ENCODE data around the gene CDH13.

The CDH13 gene

GRCh38 chr16:83481589-83481988, 854.8 kb downstream of the CDH13 start:
- TF ChIP-seq SNAI2 (CRISPR knock-in tag; IDR thresholded peaks at IDR 0.05) (no peak), TCF4 (CRISPR knock-in tag; IDR thresholded peaks at IDR 0.05; ENCODE audit: borderline replicate concordance) (no peak), ZNF8 (CRISPR knock-in tag; IDR thresholded peaks at IDR 0.05) (no peak), CREB5 (CRISPR knock-in tag; IDR thresholded peaks at IDR 0.05; ENCODE audit: low read depth) (no peak), TSHZ2 (CRISPR knock-in tag; IDR thresholded peaks at IDR 0.05) (no peak), CSRNP3 (CRISPR knock-in tag; IDR thresholded peaks at IDR 0.05) (no peak), BACH2 (CRISPR knock-in tag; IDR thresholded peaks at IDR 0.05; ENCODE audit: borderline replicate concordance) (no peak), PPARA (CRISPR knock-in tag; IDR thresholded peaks at IDR 0.05; ENCODE audit: borderline replicate concordance) (no peak), ARNTL (CRISPR knock-in tag; IDR thresholded peaks at IDR 0.05; ENCODE audit: borderline replicate concordance, low read depth) (no peak), ZNF565 (CRISPR knock-in tag; conservative IDR thresholded peaks at IDR 0.05; ENCODE audit: low read depth) (no peak), ZFP3 (CRISPR knock-in tag; IDR thresholded peaks at IDR 0.05) (no peak), ZNF70 (CRISPR knock-in tag; IDR thresholded peaks at IDR 0.05) (no peak), CSDC2 (CRISPR knock-in tag; IDR thresholded peaks at IDR 0.05) (no peak), TOX (CRISPR knock-in tag; IDR thresholded peaks at IDR 0.05; ENCODE audit: borderline replicate concordance) (no peak), ISL1 (CRISPR knock-in tag; IDR thresholded peaks at IDR 0.05) (no peak), ESRRG (CRISPR knock-in tag; IDR thresholded peaks at IDR 0.05) (no peak), GLIS3 (CRISPR knock-in tag; IDR thresholded peaks at IDR 0.05) (no peak), RARB (CRISPR knock-in tag; IDR thresholded peaks at IDR 0.05) (no peak)
- ATAC-seq = no peak

- ATAC-seq = no peak
- TF ChIP-seq ZC3H10 (CRISPR knock-in tag; IDR thresholded peaks at IDR 0.05) = no peak
- TF ChIP-seq RARB (CRISPR knock-in tag; IDR thresholded peaks at IDR 0.05) = no peak
- TF ChIP-seq GLIS3 (CRISPR knock-in tag; IDR thresholded peaks at IDR 0.05) = no peak
- no peak for TF ChIP-seq ESRRG (CRISPR knock-in tag; IDR thresholded peaks at IDR 0.05)
- no peak for TF ChIP-seq CREB5 (CRISPR knock-in tag; IDR thresholded peaks at IDR 0.05; ENCODE audit: low read depth)
- TF ChIP-seq OSR1 (CRISPR knock-in tag; IDR thresholded peaks at IDR 0.05) = no peak
These were observed 855.9 kb downstream of the CDH13 start for GRCh38 chr16:83482545-83483162.

GRCh38 chr16:83490073-83490472, 863.3 kb downstream of the CDH13 start:
- TF ChIP-seq CSDC2 (CRISPR knock-in tag; IDR thresholded peaks at IDR 0.05) (no peak), OSR1 (CRISPR knock-in tag; IDR thresholded peaks at IDR 0.05) (no peak), ZNF8 (CRISPR knock-in tag; IDR thresholded peaks at IDR 0.05) (no peak), ZFP30 (CRISPR knock-in tag; IDR thresholded peaks at IDR 0.05) (no peak), CSRNP3 (CRISPR knock-in tag; IDR thresholded peaks at IDR 0.05) (no peak), TSHZ2 (CRISPR knock-in tag; IDR thresholded peaks at IDR 0.05) (no peak), CREB5 (CRISPR knock-in tag; IDR thresholded peaks at IDR 0.05; ENCODE audit: low read depth) (no peak), ISL1 (CRISPR knock-in tag; IDR thresholded peaks at IDR 0.05) (no peak), ZNF565 (CRISPR knock-in tag; conservative IDR thresholded peaks at IDR 0.05; ENCODE audit: low read depth) (no peak), GLIS3 (CRISPR knock-in tag; IDR thresholded peaks at IDR 0.05) (no peak), ARNTL (CRISPR knock-in tag; IDR thresholded peaks at IDR 0.05; ENCODE audit: borderline replicate concordance, low read depth) (no peak), TOX (CRISPR knock-in tag; IDR thresholded peaks at IDR 0.05; ENCODE audit: borderline replicate concordance) (no peak)
- no peak for ATAC-seq

Measured in SK-N-SH treated with all-trans-retinoic acid at 6 μM for 48 hours (cell line).